PFSK-1 (cell line): ENCODE results near the gene AP2M1.

Source experiments
- FOXP2 ChIP-seq: optimal IDR thresholded peaks from 2 replicates; pipeline ENCODE3; 2011; ENCODE audit warnings: borderline replicate concordance, control low read depth, inconsistent platforms; ENCODE audit not compliant: insufficient read depth; ENCODE audit errors: extremely low read length, extremely low read depth
- POLR2AphosphoS5 ChIP-seq: IDR thresholded peaks from 2 replicates; pipeline ENCODE4 v1.6.1; 2012; ENCODE audit warnings: low read depth, mild to moderate bottlenecking, control low read depth, low read length, moderate library complexity
- SIN3A ChIP-seq: IDR thresholded peaks from 2 replicates; pipeline ENCODE4 v1.6.1; 2012; ENCODE audit warnings: mild to moderate bottlenecking, low read length, moderate library complexity, borderline replicate concordance; ENCODE audit not compliant: insufficient read depth
- TAF1 ChIP-seq: IDR thresholded peaks from 2 replicates; pipeline ENCODE4 v1.6.1; 2012; ENCODE audit warnings: low read length, control low read depth, borderline replicate concordance; ENCODE audit not compliant: insufficient read depth
- TF ChIP-seq, protein P1 (sequence below), 2 experiments: IDR thresholded peaks; 2 replicates each; pipeline versions ENCODE4 v1.6.1 to v1.8.0; 2011 to 2012; ENCODE audit warnings: low read depth in 2 of 2, low read length in 2 of 2, control low read depth in 1 of 2, inconsistent platforms in 1 of 2, mild to moderate bottlenecking in 1 of 2, moderate library complexity in 1 of 2; ENCODE audit not compliant: insufficient read depth in 1 of 2

AP2M1 gene

DNA sequence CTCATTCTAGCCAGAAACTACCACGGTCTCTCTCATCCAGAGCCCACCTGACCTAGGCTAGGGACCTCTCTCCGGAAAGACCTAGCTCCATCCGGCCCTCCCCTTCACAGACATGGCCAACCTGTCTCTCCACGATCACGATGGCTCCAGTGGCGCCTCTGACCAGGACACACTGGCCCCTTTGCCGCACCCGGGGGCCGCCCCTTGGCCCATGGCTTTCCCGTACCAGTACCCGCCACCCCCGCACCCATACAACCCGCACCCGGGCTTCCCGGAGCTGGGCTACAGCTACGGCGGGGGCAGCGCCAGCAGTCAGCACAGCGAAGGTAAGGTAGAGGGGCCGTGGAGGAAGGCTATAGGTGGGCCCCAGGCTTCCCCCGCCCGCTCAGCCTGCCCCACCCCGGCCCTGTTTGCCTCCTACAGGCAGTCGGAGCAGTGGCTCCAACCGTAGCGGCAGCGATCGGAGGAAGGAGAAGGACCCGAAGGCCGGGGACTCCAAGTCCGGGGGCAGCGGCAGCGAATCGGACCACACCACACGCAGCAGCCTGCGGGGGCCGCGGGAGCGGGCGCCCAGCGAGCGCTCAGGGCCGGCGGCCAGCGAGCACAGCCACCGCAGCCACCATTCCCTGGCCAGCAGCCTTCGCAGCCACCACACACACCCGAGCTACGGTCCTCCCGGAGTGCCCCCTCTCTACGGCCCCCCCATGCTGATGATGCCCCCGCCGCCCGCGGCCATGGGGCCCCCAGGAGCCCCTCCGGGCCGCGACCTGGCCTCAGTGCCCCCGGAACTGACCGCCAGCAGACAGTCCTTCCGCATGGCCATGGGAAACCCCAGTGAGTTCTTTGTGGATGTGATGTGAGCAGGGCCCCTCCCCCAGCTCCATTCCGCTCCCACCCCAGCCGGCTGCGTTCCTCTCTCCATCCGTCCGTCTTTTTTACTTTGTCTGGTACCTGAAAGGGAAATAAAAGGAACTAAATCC, 4.5 kb upstream of the AP2M1 start:
- TF ChIP-seq, protein P1, sequence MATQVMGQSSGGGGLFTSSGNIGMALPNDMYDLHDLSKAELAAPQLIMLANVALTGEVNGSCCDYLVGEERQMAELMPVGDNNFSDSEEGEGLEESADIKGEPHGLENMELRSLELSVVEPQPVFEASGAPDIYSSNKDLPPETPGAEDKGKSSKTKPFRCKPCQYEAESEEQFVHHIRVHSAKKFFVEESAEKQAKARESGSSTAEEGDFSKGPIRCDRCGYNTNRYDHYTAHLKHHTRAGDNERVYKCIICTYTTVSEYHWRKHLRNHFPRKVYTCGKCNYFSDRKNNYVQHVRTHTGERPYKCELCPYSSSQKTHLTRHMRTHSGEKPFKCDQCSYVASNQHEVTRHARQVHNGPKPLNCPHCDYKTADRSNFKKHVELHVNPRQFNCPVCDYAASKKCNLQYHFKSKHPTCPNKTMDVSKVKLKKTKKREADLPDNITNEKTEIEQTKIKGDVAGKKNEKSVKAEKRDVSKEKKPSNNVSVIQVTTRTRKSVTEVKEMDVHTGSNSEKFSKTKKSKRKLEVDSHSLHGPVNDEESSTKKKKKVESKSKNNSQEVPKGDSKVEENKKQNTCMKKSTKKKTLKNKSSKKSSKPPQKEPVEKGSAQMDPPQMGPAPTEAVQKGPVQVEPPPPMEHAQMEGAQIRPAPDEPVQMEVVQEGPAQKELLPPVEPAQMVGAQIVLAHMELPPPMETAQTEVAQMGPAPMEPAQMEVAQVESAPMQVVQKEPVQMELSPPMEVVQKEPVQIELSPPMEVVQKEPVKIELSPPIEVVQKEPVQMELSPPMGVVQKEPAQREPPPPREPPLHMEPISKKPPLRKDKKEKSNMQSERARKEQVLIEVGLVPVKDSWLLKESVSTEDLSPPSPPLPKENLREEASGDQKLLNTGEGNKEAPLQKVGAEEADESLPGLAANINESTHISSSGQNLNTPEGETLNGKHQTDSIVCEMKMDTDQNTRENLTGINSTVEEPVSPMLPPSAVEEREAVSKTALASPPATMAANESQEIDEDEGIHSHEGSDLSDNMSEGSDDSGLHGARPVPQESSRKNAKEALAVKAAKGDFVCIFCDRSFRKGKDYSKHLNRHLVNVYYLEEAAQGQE (IDR thresholded peaks at IDR 0.05; ENCODE audit: insufficient read depth in 1 of 2, low read depth in 2 of 2, low read length in 2 of 2) = no peak
- TF ChIP-seq SIN3A (no peak), FOXP2 (no peak), TAF1 (no peak)

DNA sequence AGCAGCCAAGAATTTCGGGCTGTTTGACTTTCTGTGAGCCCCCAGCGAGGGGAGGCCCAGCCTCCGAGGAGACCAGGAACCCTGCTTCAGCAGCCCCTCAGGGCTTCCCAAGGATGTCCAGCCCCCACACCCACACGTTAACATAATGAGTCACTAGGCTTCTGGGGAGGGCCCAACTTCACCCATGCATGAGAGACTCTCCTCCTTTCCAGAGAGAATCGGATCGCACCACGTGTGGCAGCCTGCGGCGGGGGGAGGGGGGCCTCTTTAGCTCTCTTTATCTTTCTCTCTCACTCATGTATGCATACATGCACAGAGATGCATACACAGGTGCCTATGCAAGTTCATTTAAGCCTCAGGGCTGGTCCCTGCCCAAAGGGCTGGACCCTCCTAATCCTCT, 3.1 kb upstream of the AP2M1 start:
- TF ChIP-seq TAF1 (no peak), POLR2AphosphoS5 (no peak), SIN3A (no peak), FOXP2 (no peak)
- TF ChIP-seq, protein P1 (IDR thresholded peaks at IDR 0.05; ENCODE audit: insufficient read depth in 1 of 2, low read depth in 2 of 2, low read length in 2 of 2) = no peak

DNA sequence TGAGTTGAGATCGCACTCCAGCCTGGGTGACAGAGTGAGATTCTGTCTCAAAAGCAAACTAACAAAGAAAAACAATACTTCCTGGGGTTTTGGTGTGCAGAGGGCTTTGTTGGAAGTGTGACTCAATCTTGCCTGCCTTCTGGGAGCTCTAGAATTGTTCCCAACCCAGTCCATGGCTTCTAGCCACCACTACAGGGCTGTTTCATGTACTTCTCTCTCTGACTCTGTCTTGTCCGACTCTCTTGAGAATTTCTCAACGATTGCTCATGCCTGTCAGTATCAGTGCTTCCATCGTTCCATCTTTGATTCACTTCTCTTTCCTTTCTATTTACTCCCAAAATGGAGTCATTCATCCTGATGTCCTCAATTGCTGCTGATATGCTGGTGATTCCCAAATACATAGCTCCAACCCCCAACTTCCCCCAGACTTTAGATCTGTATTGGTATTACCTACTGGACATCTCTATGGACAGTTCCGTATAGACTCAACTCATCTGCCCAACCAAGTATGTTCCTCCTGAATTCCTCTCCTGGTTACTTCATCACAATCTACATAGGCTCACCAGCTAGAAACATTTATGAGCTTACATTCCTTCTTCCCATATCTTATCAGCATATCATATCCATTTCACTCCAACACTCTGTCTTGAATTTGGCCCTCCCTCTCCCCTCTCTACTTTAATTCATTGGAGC, 1.8 kb upstream of the AP2M1 start:
- no peak for TF ChIP-seq FOXP2
- no peak for TF ChIP-seq SIN3A
- TF ChIP-seq, protein P1 (IDR thresholded peaks at IDR 0.05; ENCODE audit: insufficient read depth in 1 of 2, low read depth in 2 of 2, low read length in 2 of 2) = no peak
- no peak for TF ChIP-seq POLR2AphosphoS5
- no peak for TF ChIP-seq TAF1

DNA sequence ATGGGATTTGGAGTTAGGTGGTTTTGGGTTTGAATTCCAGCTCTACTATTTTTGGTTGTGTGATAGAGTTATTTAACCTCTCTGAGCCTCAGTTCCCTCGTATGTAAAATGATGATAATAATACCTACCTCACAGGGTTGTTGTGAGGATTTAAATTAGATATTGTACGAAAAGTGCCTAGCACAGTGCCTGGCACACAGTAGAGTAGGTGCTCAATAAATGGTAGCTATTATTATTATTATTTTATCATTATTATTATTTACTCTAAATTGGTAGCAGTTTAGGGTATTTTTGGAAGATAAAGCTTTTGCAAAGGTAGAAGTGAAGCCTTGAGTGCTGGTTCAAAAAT, 1.3 kb upstream of the AP2M1 start:
- TF ChIP-seq, protein P1 (IDR thresholded peaks at IDR 0.05; ENCODE audit: insufficient read depth in 1 of 2, low read depth in 2 of 2, low read length in 2 of 2) = no peak
- TF ChIP-seq POLR2AphosphoS5 (no peak), TAF1 (no peak), FOXP2 (no peak), SIN3A (no peak)
